HCT116 (cell line): Measurements from ENCODE around the gene PREX1. TPM values are rescaled to one million over a fixed set of nuclear protein-coding genes. Genes with fewer than 3 reads are reported as not detected.

Experiments used
- ATAC-seq: fragments of 200-7000 bp; cut with Tn5 transposase; 2 replicates; pipeline ENCODE4 v1.9.1; 2020; ENCODE audit warnings: mild to moderate bottlenecking, moderate library complexity
- BruUV-seq: library from RNA; stranded (reverse); fragments of 400-500 nt; replicated peaks from 2 replicates; lab custom pipeline; 2021; lab: Mats Ljungman, UMichigan
- CTCF ChIA-PET: fragments of 300-600 bp; sonication (Branson Sonifier 250); formaldehyde crosslinking; loops from one replicate; lab custom pipeline; 2021; ENCODE audit warnings: antibody characterized with exemption; lab: Charles Lee
- POLR2A ChIA-PET: fragments of 300-600, 350-600 bp; sonication (Branson Sonifier 250); formaldehyde crosslinking; loops from one replicate; lab custom pipeline; 2021; ENCODE audit warnings: antibody characterized with exemption; lab: Charles Lee
- RAD21 ChIA-PET, 2 experiments: fragments of 300-600 bp; sonication (Branson Sonifier 250); formaldehyde crosslinking; loops; one replicate each; lab custom pipeline; 2023; ENCODE audit warnings: low total read pairs in 2 of 2; ENCODE audit not compliant: uncharacterized antibody in 2 of 2, unreplicated experiment in 2 of 2, low non-redundant PET in 1 of 2; lab: Charles Lee
- DNase-seq: peaks from one replicate; pipeline ENCODE4 v3.0.0-alpha.2; 2010; ENCODE audit warnings: low read depth, low spot score
- H2AFZ ChIP-seq: fragments of 200-600 bp; shearing (Covaris generic), sonication (generic); 2 replicates; pipeline ENCODE4 v1.6.1; 2017; ENCODE audit warnings: low read depth, mixed run types, mixed read lengths, antibody characterized with exemption, low read length; ENCODE audit not compliant: poor library complexity, severe bottlenecking
- H3K27ac ChIP-seq: 2 replicates; pipeline ENCODE4 v1.5.1; 2012; ENCODE audit warnings: low read depth, low read length
- H3K27me3 ChIP-seq: fragments of 200-600 bp; sonication (generic); 2 replicates; pipeline ENCODE4 v1.6.1; 2016; ENCODE audit warnings: mixed run types, low read length, mixed read lengths; ENCODE audit not compliant: insufficient read depth
- H3K36me3 ChIP-seq, 2 experiments: fragments of 200-500 bp in 1 of 2; fragments of 200-600 bp in 1 of 2; sonication (Bioruptor generic) in 1 of 2; sonication (generic) in 1 of 2; 2 replicates each; pipeline versions ENCODE4 v1.5.1 to v1.6.1; 2014 to 2016; ENCODE audit warnings: low read length in 2 of 2, inconsistent platforms in 1 of 2, mixed read lengths in 1 of 2, mixed run types in 1 of 2; ENCODE audit not compliant: insufficient read depth in 2 of 2, control insufficient read depth in 1 of 2
- H3K4me1 ChIP-seq, 2 experiments: fragments of 200-600 bp in 1 of 2; sonication (generic) in 1 of 2; 2 replicates each; pipeline versions ENCODE4 v1.5.1 to v1.6.1; 2012 to 2017; ENCODE audit warnings: low read length in 2 of 2, inconsistent platforms in 1 of 2, mild to moderate bottlenecking in 1 of 2, mixed read lengths in 1 of 2, mixed run types in 1 of 2, moderate library complexity in 1 of 2; ENCODE audit not compliant: insufficient read depth in 2 of 2, control insufficient read depth in 1 of 2
- H3K4me2 ChIP-seq: fragments of 200-600 bp; sonication (generic); 2 replicates; pipeline ENCODE4 v1.6.1; 2017; ENCODE audit warnings: mixed run types, low read length, mixed read lengths
- H3K4me3 ChIP-seq, 2 experiments: fragments of 200-600 bp in 1 of 2; sonication (generic) in 1 of 2; replicated peaks in 1 of 2; 2 replicates each; pipeline ENCODE4 v1.5.1; 2011 to 2016; ENCODE audit warnings: low read length in 2 of 2, control low read depth in 1 of 2, low read depth in 1 of 2, mild to moderate bottlenecking in 1 of 2, mixed read lengths in 1 of 2, mixed run types in 1 of 2
- H3K79me2 ChIP-seq: fragments of 200-600 bp; sonication (generic); 2 replicates; pipeline ENCODE4 v1.6.1; 2017; ENCODE audit warnings: mild to moderate bottlenecking, mixed run types, low read length, moderate library complexity, mixed read lengths; ENCODE audit not compliant: insufficient read depth
- H3K9ac ChIP-seq: fragments of 200-600 bp; sonication (generic); 2 replicates; pipeline ENCODE4 v1.6.1; 2016; ENCODE audit warnings: low read length, mixed read lengths
- H3K9me2 ChIP-seq: fragments of 200-600 bp; sonication (generic), shearing (Covaris generic); 2 replicates; pipeline ENCODE4 v1.6.1; 2017; ENCODE audit warnings: mixed run types, mild to moderate bottlenecking, moderate library complexity; ENCODE audit not compliant: insufficient read depth
- H3K9me3 ChIP-seq, 2 experiments: fragments of 200-500 bp in 1 of 2; fragments of 200-600 bp in 1 of 2; sonication (Bioruptor generic) in 1 of 2; sonication (generic) in 1 of 2; 2 replicates each; pipeline ENCODE4 v1.6.1; 2014 to 2017; ENCODE audit warnings: low read length in 2 of 2, mixed read lengths in 2 of 2, inconsistent platforms in 1 of 2, low read depth in 1 of 2, mild to moderate bottlenecking in 1 of 2, mixed run types in 1 of 2, moderate library complexity in 1 of 2; ENCODE audit not compliant: control insufficient read depth in 1 of 2, insufficient read depth in 1 of 2
- H4K20me1 ChIP-seq: fragments of 200-600 bp; sonication (generic), shearing (Covaris generic); 2 replicates; pipeline ENCODE4 v1.6.1; 2017; ENCODE audit warnings: mixed run types, mild to moderate bottlenecking, moderate library complexity; ENCODE audit not compliant: insufficient read depth
- ATF3 ChIP-seq: IDR thresholded peaks from 2 replicates; pipeline ENCODE4 v1.6.1; 2012
- CBX3 ChIP-seq: IDR thresholded peaks from 2 replicates; pipeline ENCODE4 v1.6.1; 2012; ENCODE audit warnings: low read depth
- CEBPB ChIP-seq: IDR thresholded peaks from 2 replicates; pipeline ENCODE4 v1.6.1; 2012; ENCODE audit warnings: low read depth
- CTCF ChIP-seq, 3 experiments: fragments of 200-600 bp in 1 of 3; sonication (generic) in 1 of 3; IDR thresholded peaks in 2 of 3; conservative IDR thresholded peaks in 1 of 3; 2 replicates each; pipeline ENCODE4 v1.5.1; 2012 to 2017; ENCODE audit warnings: low read depth in 2 of 3, low read length in 2 of 3, antibody characterized with exemption in 1 of 3, borderline replicate concordance in 1 of 3, control low read depth in 1 of 3, mild to moderate bottlenecking in 1 of 3, mixed read lengths in 1 of 3, mixed run types in 1 of 3, moderate library complexity in 1 of 3; ENCODE audit not compliant: insufficient read depth in 1 of 3
- EGR1 ChIP-seq: IDR thresholded peaks from 2 replicates; pipeline ENCODE4 v1.6.1; 2012; ENCODE audit warnings: low read depth
- EZH2 ChIP-seq: fragments of 200-600 bp; sonication (generic); IDR thresholded peaks from 2 replicates; pipeline ENCODE4 v1.6.1; 2017; ENCODE audit warnings: antibody characterized with exemption, mixed run types
- FOSL1 ChIP-seq: IDR thresholded peaks from 2 replicates; pipeline ENCODE4 v1.6.1; 2012; ENCODE audit warnings: low read depth
- JUND ChIP-seq: IDR thresholded peaks from 2 replicates; pipeline ENCODE4 v1.6.1; 2012
- SP1 ChIP-seq: IDR thresholded peaks from 2 replicates; pipeline ENCODE4 v1.6.1; 2012; ENCODE audit warnings: low read depth
- SRF ChIP-seq: IDR thresholded peaks from 2 replicates; pipeline ENCODE4 v1.6.1; 2012; ENCODE audit warnings: low read depth
- TCF7L2 ChIP-seq: IDR thresholded peaks from 2 replicates; pipeline ENCODE4 v1.7.0; 2011; ENCODE audit warnings: borderline replicate concordance, inconsistent platforms; ENCODE audit not compliant: insufficient read depth, insufficient read length; ENCODE audit errors: extremely low read depth
- YY1 ChIP-seq: IDR thresholded peaks from 2 replicates; pipeline ENCODE4 v1.6.1; 2011; ENCODE audit warnings: low read length, low read depth, moderate library complexity, mild to moderate bottlenecking; ENCODE audit not compliant: insufficient replicate concordance; ENCODE audit errors: extremely low read depth
- ZFX ChIP-seq: fragments of 450-650 bp; IDR thresholded peaks from 2 replicates; pipeline ENCODE4 v1.6.1; 2017
- intact Hi-C: fragments of 100-400 bp; cut with micrococcal nuclease; formaldehyde crosslinking; loops from 2 replicates; pipeline ENCODE4 v1.10.0; 2022
- total RNA-seq: library from RNA; stranded (reverse); gene quantifications from one replicate; pipeline ENCODE4 v1.2.1, GENCODE V29; 2021; ENCODE audit not compliant: unreplicated experiment

The PREX1 gene
- total RNA-seq, 1 experiment from 2014 or later, result 6.1 TPM

GRCh38 chr20:48794360-48794759 is 33.4 kb downstream of the PREX1 start:
- H3K9me3 ChIP-seq, result no peaks in the 10 kb centered on the region
- peaks cover 3% of the 10 kb centered on the region; the same call in 1 of the 2 replicates for H3K27me3 ChIP-seq
- no peaks in the 10 kb centered on the region for H3K9me2 ChIP-seq
- no peaks in the 10 kb centered on the region for H3K36me3 ChIP-seq
- H3K9ac ChIP-seq, result no peak overlapping the region
- intact Hi-C loops, result no loop called here
- CTCF ChIA-PET, result no interaction called here
- H3K4me1 ChIP-seq, result no peaks in the 10 kb centered on the region
- RAD21 ChIA-PET, result no interaction called here
- no peak overlapping the region for H3K4me2 ChIP-seq
- TF ChIP-seq CEBPB, result no peak
- no peak for TF ChIP-seq ATF3
- no peak for TF ChIP-seq TCF7L2
- TF ChIP-seq EGR1, result no peak
- TF ChIP-seq JUND, result no peak
- no peak for TF ChIP-seq SRF
- TF ChIP-seq CTCF (IDR thresholded peaks at IDR 0.05 in 2 of 3, conservative IDR thresholded peaks at IDR 0.05 in 1 of 3; ENCODE audit: borderline replicate concordance in 1 of 3, insufficient read depth in 1 of 3, low read depth in 2 of 3, low read length in 2 of 3), result no peak
- TF ChIP-seq ZFX, result no peak
- no peak for TF ChIP-seq CBX3
- TF ChIP-seq EZH2, result no peak
- TF ChIP-seq FOSL1, result no peak
- no peak for TF ChIP-seq YY1
- no peak for TF ChIP-seq SP1
- DNase-seq (no peak), ATAC-seq (no peak)
- no peaks in the 10 kb centered on the region for H3K79me2 ChIP-seq
- H4K20me1 ChIP-seq, result no peaks in the 10 kb centered on the region
- POLR2A ChIA-PET, result no interaction called here
- no peak overlapping the region for H3K27ac ChIP-seq
- no peak overlapping the region for H2AFZ ChIP-seq
- H3K4me3 ChIP-seq, result no peak overlapping the region
- BruUV-seq, result no TSS peak
